Dermis blood vessel endothelial cell (primary cell): ENCODE results near the gene MRPL47. TPM values are rescaled to one million over a fixed set of nuclear protein-coding genes. Genes with fewer than 3 reads are reported as not detected.

ENCODE experiments used
- DNase-seq: peaks from one replicate; pipeline ENCODE4 v3.0.0; 2010
- total RNA-seq: library from RNA; depleted of rRNA; stranded (reverse); fragments of >200 nt; gene quantifications from 2 replicates; pipeline ENCODE4 v1.2.3, GENCODE V29; 2014

Gene MRPL47
- total RNA-seq, 1 donor from 2014 or later, result 36.1 TPM

- DNase-seq, result no peak
These were observed 13.8 kb downstream of the MRPL47 start for GRCh38 chr3:179590669-179591068.

GRCh38 chr3:179589143-179589542 is 15.3 kb downstream of the MRPL47 start:
- peak; percentile 54 for DNase-seq

- DNase-seq, result no peak
These were observed 23.4 kb downstream of the MRPL47 start for GRCh38 chr3:179580992-179581391.

GRCh38 chr3:179565496-179565895 is 38.9 kb downstream of the MRPL47 start:
- DNase-seq, result no peak

GRCh38 chr3:179563271-179563783 is 41.1 kb downstream of the MRPL47 start:
- peak; percentile 89 for DNase-seq

- peak; percentile 99 for DNase-seq
These were observed 41.7 kb downstream of the MRPL47 start, which contains the start of gene ACTL6A for GRCh38 chr3:179562591-179563270. ACTL6A (plus strand) TSS chr3:179562926; CDS start chr3:179563093, 167 bp downstream.

- no peak for DNase-seq
These were observed 43.6 kb downstream of the MRPL47 start for GRCh38 chr3:179560791-179561190.

GRCh38 chr3:179558742-179559364 is 45.6 kb downstream of the MRPL47 start:
- peak; percentile 91 for DNase-seq

- no peak for DNase-seq
These were observed 52.9 kb downstream of the MRPL47 start for GRCh38 chr3:179551349-179552105.

- no peak for DNase-seq
These were observed 57.6 kb downstream of the MRPL47 start for GRCh38 chr3:179546814-179547241.

GRCh38 chr3:179544981-179545645 is 59.3 kb downstream of the MRPL47 start:
- DNase-seq, result peak; percentile 9

GRCh38 chr3:179542375-179542774 is 62.1 kb downstream of the MRPL47 start:
- DNase-seq, result no peak

- no peak for DNase-seq
These were observed 62.8 kb downstream of the MRPL47 start for GRCh38 chr3:179541596-179541995.

GRCh38 chr3:179541094-179541493 is 63.3 kb downstream of the MRPL47 start:
- no peak for DNase-seq

Other genes starting within 250 kb of the MRPL47 start
- gene GNB4, start 153.2 kb downstream of the MRPL47 start, total RNA-seq, result 70.5 and 93.4 TPM in 2 replicates
- gene ACTL6A, start 41.7 kb downstream of the MRPL47 start, total RNA-seq, result 73.7 and 75.9 TPM in 2 replicates
- 92.3 and 152 TPM in 2 replicates for gene NDUFB5, start 156 bp upstream of the MRPL47 start, total RNA-seq
- gene USP13, start 48.4 kb upstream of the MRPL47 start, total RNA-seq, result 30.5 and 52.0 TPM in 2 replicates